Myocyte (in vitro differentiated cells): ENCODE results near the gene RSL1D1. TPM values are rescaled to one million over a fixed set of nuclear protein-coding genes. Genes with fewer than 3 reads are reported as not detected.

Experiments used
- DNase-seq: peaks from one replicate; pipeline ENCODE4 v3.0.0-alpha.2; 2012; ENCODE audit warnings: low read depth
- polyA plus RNA-seq: library from polyadenylated mRNA; unstranded; fragments of >200 nt; gene quantifications from one replicate; pipeline ENCODE4 v1.2.1, GENCODE V29; 2012; ENCODE audit warnings: missing spikeins
- total RNA-seq: library from RNA; depleted of rRNA; stranded (reverse); fragments of >200 nt; gene quantifications from 2 replicates; pipeline ENCODE4 v1.2.3, GENCODE V29; 2014

The RSL1D1 gene
- total RNA-seq = 260 TPM in 2 replicates
- 50.9 TPM for polyA plus RNA-seq

DNA sequence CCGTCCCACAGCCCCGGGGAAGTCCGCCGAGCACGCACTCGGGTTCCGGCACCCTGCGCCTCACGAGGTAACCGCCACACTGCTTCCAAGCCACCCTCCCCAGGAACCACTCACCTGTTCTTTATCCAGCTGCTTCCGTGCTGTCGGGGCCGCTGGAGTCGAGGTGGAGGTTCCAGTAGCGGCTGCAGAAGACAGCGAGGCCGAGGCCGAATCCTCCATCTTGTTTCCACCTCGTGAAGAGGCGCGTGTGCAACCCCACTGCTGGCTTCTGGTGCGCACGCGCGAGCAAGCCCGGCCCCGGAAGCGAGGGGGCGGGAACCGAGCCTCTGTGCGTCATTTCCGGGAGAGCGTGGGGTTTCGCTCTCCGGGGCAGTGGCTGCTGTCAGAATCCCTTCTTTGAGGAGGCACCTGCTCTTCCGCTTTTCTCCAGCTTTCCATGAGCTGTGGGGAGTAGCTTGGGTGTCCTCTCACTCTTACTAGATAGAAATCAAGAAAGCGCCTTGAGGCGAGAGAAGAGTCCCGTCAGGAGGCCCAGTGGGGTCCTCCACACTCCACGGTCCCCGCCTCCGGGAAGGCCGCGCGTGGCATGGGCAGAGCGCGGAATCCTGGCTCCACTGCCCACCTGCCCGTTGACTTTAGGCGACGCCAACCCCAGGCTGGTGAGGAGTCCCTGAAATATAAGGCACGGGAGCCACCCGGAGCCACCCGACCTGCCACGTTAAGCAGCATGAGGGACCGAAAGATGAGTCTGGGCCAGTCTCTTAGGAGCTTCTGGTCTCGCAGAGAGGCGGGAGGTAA is at the start of gene RSL1D1:
RSL1D1 (minus strand) TSS at position 249 of the 798 bp plus-strand sequence; CDS start at position 219, 30 bp downstream.
- peak; percentile 95 for DNase-seq

- DNase-seq = no peak
Measured at GRCh38 chr16:11901091-11901490, 49.7 kb upstream of the RSL1D1 start.

DNA sequence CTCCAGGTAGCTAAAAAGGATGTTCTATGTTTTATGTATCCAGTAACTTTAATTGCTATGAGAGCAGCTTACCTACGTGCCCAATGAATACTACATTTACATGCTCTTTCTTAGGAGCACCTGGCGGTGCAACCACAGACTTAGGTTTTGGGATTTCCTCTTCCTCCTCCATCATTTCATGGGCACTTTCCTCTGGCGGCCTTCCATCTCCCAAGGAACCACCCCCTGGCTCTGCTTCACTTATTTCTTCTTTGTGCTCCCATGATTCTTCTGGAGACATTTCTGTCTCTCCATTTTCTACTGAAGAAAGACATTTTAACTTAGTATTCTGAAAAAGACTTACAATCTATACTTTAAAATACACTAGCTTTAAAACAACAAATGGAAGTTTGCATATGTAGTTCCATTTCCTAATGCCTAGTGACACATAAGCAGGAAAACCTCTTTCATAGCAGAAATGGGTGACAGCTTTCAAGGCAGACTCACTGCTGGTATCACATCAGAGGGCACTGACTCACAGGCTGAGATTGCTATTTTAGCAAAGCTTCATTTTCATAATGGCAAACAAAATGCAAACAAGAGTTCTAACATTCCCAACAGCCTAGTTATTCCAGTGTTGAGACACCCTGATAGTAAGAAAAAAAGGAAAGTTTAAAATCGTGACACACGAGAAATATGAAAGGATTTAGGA is 45.3 kb upstream of the RSL1D1 start:
- peak; percentile 23 for DNase-seq

DNA sequence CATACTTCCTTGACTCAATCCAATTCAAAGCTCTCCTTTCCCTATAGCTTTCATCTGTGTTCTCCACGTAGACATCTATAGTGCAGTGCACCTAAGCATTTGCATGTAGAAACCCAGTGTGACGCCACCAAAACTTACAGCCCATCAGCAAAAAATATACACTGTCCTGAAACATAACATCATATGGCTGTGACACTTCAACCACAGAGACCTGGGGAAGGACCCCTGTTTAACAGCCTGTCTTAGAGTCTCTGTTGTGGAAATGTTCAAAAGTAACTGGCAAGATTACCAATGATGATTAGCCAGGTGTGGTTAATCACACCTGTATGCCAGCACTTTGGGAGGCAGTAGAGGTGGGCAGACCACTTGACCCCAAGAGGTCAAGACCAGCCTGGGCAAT is 42.2 kb upstream of the RSL1D1 start:
- no peak for DNase-seq

GRCh38 chr16:11892761-11893160 is 41.4 kb upstream of the RSL1D1 start:
- no peak for DNase-seq

DNA sequence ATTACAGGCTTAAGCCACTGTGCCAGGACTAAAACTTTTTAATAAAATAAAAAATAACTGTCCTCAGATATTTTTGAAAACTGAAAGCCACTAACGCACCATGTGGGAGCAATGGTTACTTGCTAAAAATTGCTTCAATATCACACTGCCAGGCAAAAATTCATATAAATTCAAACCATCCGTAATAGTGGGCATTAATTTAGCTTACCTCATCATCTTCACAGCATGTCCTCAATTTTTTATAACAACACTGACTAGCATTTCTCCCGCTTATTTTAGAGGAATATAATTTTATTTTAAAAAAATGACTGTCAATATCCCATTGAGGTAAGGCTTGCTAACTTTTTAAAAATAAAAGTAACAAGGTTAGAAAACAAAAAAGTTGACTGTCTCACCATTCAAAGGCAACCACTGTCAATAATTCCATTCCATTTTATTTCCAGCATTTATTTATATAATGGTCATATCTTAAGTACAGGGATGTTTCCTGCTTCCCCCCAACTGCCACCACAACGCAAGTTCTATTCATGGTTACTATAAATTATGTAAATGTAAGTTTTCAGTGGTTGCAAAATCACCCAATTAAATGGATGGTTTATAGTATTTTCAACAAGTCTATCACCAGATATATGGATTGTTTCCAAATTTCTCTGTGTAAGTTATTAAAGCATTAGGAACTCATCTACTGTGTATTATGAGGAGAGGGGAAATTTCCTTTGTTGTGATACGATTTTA is 39.1 kb upstream of the RSL1D1 start:
- DNase-seq = no peak

GRCh38 chr16:11886881-11887280 is 35.5 kb upstream of the RSL1D1 start:
- no peak for DNase-seq

DNA sequence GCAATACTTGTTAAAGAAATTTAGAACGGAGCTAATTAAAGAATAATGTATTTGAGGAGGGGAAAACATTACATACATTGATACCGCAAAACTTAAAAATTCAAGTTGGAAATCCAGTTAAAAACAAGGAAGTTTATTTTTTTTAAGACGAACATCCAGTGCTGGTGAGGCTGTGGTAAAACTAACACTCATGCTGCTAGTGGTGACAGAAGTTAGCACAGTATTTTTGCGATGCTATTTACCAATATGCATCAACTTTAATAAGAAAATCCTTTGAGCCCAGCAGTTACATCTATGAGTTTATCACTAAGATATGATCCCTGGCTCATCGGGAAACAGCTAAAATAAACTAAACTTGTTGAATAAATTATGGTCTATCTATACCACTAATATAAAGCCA is 32.7 kb upstream of the RSL1D1 start:
- DNase-seq = no peak

- no peak for DNase-seq
Measured at GRCh38 chr16:11880007-11880406, 28.7 kb upstream of the RSL1D1 start.

DNA sequence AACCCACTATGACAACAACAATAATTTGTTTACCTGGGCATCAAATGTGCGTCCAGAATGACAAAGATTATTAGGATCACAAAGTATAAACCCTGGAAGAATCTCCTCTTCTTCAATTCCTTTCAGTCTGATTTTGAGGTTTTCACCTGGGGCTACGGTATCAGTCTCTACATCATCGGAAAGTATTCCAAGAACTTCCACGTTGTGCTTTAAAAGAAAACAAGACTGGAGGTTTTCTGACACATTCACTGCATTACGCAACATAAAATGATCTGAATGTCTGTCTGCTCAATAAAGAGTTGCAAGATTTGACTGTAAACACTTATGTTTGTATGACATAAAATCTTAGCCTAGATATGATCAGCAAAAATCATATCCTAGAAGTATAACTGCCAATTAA is 26.0 kb upstream of the RSL1D1 start:
- DNase-seq = no peak

GRCh38 chr16:11876306-11876705 is 25.0 kb upstream of the RSL1D1 start:
- no peak for DNase-seq

DNA sequence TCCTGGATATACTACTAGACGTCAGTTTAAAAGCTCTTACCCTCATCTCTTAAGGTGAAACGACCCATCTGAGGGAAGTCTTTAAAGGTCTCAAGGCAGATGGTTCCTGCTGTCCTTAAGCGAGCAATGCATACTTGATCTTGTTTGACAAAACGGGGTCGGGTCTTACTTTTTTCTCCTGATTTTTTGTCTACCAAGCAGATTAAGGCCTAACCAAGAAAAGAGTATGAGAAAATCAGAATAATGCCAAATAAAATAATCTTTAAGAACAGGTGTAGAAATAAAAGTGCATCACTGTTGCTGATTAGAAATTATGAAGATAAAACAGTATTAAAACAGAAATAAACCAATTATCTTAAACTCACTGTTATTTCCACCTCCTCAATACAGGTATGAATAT is 24.4 kb upstream of the RSL1D1 start:
- DNase-seq = no peak

- peak; percentile 25 for DNase-seq
Measured at GRCh38 chr16:11871193-11871592, 19.9 kb upstream of the RSL1D1 start.

DNA sequence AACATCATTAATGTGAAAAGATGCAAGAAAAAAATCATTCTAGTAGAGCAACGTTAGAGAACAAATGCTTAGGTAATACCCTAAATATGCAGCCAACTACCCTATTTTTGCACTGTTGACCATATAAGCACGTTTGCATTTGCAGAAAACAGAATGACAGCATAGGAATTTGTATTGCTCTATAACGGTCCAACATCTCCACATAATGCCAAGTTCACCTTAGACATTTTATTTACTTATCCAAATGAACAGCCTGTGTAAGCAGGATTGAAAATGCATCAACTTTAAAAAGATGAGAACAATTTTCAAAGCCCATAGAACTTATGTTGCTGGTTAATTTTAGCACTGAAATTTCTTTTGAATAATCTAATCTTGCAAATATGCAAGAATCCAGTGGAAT is 19.1 kb upstream of the RSL1D1 start:
- no peak for DNase-seq

- no peak for DNase-seq
Measured at GRCh38 chr16:11869353-11870228, 18.2 kb upstream of the RSL1D1 start.

- DNase-seq = no peak
Measured at GRCh38 chr16:11868412-11868980, 17.2 kb upstream of the RSL1D1 start.

DNA sequence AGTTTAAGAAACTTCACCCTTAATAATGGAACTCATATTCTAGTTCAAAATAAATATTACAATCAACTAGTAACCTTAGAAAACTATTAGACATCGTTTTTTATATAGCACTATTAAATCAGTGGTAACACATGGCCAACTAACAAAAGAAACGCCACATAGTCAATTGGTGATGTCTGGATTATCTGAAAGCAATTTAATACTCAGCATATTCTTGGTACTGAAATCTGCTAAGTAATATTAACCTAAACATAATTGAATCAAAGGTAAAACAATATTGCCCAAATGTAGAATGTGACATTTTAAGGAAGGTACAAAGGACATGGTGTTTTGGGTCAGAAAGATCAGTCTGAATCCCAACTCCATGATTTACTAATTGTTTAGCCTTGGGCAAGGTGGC is 11.1 kb upstream of the RSL1D1 start:
- no peak for DNase-seq

DNA sequence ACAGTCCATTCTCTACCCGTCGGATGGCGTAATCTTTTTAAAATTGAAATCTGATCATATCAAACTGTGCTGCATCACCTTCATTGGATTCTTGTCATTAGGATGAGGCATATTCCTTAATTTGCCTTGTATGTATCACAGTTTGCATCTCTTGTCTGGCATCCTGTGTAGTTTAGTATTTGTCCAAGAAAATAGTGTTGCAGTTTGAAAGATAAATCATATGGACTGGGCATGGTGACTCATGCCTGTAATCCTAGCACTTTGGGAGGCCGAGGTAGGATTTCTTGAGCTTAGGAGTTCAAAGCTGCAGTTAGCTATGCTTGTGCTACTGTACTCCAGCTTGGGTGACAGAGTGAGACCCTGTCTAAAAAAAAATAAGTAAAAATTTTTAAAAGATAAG is 5.8 kb upstream of the RSL1D1 start:
- DNase-seq = peak; percentile 34

DNA sequence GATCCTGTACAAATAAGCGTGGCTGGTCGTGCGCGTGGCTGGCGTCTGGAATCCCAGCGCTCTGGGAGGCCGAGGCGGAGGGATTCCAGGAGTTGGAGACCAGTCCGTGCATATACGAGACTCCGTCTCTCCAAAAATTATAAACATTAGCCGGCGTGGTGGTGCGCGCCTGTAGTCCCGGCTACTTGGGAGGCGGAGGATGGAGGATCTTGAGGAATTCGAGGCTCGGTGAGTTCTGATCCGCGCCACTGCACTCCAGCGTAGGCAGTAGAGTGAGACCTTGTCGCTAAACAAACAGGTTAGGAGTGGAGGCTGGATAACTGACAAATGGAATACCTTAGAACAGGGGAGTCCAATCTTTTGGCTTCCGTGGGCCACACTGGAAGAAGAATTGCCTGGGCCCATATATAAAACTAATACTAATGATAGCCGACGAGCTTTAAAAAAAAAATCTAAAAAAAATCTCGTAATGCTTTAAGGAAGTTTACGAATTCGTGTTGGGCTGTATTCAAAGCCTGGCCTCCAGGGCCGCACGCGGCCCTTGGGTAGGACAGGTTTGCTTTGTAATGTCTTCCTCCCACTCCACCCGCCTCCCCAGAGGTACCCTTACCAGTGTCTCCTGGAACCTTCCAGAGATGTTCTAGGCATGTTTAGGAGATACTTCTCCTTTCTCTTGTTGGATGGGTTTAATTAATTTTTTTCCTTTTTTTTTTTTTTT is 909 bp upstream of the RSL1D1 start:
- no peak for DNase-seq

DNA sequence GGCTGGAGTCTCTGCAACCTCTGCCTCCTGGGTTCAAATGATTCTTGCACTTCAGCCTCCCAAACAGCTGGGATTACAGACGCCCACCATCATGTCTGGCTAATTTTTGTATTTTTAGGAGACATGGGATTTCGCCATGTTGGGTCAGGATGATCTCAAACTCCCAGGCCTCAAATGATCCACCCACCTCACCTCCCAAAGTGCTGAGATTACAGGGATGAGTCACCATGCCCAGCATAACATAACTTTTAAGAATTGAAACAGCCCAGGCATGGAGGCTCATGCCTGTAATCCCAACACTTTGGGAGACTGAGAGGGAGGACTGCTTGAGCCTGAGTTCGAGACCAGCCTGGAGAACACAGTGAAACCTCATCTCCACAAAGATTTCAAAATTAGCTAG is 2.5 kb downstream of the RSL1D1 start:
- no peak for DNase-seq
